Stimulated activated CD4-positive, alpha-beta T cell treated with anti-CD3 and anti-CD28 coated beads, Interleukin-12 subunit alpha, Interleukin-12 subunit beta, amount 100 ng/mL, for 4 hours (primary cell): ENCODE results near the gene ITGA2B.
"Not testable (repeated sequence)": the region's sequence is repeated elsewhere in the genome, so short reads cannot be mapped to it uniquely, and the experiment has no call there.

Experiments
- DNase-seq: peaks from one replicate; pipeline ENCODE4 v3.0.0-alpha.2; 2020

Gene ITGA2B

DNA sequence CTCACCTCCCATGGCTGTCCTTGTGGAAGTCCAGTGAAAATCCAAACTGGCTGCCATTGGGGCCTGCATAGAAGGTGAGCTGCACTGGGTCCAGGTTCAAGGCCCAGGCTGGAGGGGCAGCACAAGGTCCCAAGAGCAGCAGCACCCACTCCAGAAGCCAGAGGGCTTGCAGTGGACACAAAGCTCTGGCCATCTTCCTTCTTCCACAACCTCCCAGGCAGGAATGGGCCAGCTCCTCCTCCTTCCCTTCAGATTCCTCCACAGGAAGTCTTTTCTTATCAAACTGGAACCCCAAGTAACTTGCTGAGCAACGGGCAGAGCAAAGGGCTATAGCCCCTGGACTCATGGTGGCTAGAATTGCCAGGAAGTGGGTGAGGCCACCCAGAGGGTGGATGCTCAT is at the start of gene ITGA2B:
TSS of gene ITGA2B (minus strand) at position 369 of the 400 bp plus-strand sequence. CDS start at position 193, 176 bp downstream.
- no peak for DNase-seq

DNA sequence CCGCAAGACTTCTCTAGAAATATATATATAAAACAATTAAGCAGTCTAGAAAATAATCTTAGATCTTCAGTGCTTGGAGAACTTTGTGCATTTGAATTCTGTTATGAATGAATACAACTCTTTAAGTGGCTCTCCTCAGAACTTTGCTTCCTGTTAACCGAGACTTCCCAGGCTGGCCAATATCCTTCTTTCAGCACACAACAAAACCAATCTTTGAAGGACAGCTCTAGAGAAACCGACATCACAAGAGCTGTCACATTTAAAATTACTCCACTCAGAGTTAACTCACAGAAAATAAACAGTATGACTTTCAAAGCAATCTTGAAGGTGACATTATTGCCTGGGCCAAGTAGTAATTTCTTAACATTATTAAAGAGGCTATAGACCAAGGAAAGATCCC is 49.7 kb upstream of the ITGA2B start:
- DNase-seq: no peak

DNA sequence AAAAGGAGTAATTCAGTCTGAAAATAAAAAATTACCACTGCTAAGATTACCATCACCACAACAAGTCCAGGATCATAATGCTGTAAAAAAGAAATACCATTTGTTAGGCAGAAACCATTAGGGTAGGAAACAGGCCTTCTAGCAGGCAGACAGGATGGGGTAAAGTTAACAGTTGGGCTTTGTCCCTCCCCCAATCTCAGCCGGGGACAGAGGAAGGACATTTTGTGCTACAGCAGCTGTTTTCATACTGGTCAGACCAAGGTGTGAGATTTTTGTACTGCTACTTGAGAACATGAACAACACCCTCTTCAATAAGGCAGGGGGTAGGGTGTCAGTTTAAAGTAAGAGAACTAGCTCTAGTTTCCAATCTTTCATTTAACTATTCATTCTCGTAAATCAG is 49.2 kb upstream of the ITGA2B start:
- no peak for DNase-seq

DNA sequence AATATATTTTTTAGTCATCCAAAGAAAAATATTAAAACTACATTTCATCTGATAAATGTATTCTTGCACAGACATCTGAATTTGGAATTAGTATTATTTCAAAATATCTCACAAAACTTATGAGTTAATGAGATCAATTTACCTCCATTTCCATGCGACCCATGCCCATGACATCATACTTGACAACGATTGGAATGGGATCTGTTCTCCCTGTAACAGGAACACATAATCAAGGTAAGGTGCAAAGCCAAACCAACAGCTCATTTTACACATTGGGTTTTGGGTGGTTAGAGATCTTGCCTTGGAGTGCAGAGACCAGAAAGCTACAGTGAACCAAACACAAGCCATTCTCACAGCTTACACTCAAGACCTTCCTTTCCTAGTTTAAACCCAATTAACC is 46.9 kb upstream of the ITGA2B start:
- no peak for DNase-seq

DNA sequence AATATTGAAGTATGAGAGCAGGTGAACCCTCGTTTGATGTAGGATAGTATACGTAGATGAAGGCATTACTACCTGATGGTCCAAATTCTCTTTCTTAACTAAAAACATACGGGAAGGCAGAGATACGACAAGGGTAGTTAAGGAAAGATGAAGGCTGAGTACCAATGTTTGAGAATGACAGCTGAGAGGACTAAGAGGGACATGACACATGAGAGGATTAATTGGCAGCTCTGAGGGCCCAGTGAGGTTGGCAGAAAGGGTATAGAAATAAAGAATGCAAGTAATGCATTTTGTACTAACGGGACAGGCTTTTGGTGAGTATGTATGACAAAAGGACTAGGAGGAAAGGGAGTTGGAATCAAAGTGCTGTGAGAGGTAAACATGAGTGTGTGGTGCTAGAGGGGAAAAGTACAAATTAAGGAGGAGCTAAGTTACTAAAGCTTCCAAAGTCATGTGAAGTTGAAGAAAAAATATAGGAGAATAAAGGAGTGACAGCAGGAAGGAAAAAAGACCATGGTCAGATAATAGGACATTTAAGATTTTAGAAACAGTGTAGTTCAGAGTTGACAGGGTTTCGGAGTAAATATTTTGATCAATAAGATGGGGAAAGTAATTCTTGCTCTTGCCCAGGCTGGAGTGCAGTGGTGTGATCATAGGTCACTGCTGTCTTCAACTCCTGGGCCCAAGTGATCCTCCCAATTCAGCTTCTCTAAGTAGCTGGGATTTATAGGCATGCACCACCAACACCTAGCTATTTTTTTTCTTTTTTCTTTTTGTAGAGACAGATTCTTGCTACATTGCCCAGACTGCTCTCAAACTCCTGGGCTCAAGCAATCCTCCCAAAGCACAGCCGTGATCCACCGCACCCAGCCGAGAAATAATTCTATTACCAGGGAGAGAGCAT is 43.1 kb upstream of the ITGA2B start:
- no peak for DNase-seq

DNA sequence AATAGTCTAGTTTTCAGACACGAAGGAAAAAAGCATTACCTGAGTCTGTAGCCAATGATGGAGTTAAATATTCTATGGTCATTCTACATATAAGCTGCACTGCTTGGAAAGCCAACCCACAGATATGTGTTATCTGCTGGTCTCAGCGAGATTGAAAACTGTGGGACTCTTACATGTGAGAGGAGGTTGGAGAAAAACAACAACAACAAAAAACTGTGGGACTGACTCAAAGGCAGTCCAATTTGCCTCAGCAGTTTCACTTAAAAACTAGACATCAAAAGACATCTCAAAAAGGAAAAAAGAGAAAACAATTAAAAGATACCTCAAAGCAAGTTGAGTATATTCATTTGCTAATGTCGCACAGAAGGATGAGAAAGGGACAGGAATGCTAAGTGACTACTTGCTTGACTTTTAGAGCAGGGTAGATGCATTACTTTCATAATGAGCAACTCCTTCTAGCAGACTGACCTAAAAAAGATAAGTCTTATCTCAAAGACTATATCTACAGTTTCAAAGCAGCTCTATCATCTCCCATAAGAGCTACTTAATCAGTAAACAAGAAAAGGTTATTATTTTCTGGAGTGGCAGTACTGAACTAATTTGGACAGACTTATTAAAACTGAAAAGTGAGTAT is 35.5 kb upstream of the ITGA2B start:
- no peak for DNase-seq

DNA sequence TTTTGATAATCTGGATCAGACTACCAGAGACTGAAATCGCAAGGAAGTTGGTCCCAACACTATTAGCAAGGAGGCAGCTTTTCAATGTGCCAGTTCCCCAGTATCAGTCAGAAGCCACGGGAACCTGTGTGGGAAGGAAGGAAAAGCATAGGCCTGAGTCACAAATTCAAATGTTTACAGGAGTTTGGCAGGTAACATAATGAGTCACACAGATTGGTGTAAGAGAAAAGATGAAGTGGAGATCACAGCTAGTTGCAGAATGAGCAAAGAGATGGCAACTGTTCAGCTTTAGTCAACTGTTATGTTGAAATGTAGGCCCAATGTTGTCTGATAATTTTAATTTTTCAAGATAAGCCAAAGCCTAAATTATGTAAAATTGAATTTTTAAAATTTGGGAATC is 28.1 kb upstream of the ITGA2B start:
- DNase-seq: no peak

DNA sequence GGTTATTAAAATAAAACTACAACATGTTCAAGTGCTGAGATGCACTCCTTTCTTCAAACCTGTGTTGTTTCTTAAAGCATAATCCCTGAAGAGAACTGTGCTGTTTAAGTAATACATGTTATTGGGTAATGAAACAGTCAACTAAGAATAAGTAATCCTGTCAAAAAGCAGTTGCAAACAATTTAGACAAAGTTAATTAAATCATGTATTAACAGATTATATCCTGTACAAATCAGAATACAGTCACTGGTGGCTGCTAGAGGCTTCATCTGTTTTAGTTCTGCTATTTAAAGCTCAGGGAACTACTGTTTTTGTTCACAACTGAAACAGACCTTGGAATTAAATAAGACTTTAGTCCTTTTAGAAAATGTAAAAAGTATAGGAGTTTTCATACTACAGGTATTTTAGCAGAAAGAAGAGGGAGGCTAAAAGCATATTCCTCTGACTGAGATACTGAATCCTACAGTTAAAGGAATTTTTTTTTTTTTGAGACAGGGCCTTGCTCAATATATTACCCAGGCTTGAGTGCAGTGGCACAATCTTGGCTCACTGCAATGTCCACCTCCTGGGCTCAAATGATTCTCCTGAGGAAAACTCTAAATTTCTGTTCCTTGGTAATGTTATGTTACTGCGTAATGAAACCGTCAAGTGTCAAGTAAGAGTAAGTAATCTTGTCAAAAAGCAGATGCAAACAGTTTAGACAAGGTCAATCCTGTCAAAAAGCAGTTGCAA is 27.3 kb upstream of the ITGA2B start:
- no peak for DNase-seq

DNA sequence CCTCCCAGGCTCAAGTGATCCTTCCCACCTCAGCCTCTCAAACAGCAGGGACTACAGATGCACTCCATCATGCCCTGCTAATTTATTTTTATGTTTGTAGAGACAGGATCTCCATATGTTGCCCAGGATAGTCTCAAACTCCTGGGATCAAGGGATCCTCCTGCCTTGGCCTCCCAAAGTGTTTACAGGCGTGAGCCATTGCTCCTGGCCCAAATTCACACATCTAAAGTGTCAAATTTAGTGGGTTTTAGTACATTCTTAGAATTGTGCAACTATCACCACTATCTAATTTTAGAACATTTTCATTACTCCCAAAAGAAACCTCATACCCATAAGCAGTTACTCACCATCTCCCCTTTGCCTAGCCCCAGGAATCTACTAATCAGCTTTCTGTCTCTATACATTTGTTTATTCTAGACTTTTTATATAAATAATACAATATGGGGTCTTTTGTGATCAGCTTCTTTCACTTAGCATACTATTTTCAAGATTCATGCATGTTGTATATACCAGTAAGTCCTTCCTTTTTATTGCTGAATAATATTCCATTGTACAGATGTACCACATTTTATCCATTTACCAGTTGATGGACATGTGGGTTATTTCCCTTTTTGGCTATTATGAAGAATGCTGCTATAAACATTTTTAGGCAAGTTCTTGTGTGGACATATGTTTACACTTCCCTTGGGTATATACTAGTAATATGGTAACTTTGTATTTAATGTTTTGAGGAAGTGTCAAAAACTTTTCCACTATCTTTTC is 25.1 kb upstream of the ITGA2B start:
- DNase-seq: no peak

DNA sequence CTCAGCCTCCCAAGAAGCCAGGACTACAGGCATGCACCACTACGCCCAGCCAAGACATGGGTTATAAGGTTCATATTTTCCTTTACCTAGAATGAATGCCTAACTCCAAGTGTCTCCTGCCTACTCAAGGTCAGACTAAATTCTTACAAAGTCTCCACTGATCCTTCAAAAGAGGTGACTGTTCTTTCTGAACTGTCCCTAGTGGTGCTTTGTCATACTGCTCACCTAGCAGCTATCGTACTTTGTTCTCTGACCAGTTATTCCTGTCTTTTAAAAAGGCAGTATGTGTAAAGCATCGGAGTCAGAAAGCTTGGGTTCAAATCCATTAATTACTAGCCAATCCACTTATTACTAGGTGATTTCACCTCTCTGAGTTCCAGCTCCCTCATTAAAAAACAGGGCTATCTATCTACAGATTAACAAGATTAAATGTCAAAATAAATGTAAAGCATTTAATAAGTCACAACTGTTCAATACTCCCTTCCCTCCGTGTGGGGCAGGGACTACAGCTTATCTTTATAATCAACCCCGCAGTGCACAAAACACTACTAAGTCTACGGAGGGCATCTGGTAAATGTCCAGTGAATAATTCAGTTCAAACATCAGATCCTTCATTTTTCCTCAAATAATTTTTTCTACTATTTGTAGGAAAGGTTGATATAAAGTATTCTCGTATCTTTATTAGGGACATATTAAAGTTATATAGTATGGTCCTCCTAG is 20.0 kb upstream of the ITGA2B start:
- DNase-seq: no peak

DNA sequence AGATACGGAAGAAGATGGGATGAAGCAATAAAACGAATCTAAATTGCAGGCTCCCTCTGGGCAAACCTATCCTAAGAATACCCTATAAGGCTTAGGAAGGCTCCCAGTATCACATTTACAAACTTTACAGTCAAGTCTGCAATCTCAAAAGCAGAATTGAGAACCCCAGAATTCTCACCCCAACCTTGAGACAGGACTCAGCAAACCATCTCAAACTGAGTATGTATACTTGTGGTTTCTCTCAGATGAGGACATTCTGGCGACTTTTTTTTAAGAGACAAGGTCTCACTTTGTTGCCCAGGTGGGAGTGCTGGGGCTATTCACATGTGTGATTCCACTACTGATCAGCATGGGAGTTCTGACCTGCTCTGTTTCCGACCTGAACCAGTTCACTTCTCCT is 19.3 kb upstream of the ITGA2B start:
- DNase-seq: no peak

DNA sequence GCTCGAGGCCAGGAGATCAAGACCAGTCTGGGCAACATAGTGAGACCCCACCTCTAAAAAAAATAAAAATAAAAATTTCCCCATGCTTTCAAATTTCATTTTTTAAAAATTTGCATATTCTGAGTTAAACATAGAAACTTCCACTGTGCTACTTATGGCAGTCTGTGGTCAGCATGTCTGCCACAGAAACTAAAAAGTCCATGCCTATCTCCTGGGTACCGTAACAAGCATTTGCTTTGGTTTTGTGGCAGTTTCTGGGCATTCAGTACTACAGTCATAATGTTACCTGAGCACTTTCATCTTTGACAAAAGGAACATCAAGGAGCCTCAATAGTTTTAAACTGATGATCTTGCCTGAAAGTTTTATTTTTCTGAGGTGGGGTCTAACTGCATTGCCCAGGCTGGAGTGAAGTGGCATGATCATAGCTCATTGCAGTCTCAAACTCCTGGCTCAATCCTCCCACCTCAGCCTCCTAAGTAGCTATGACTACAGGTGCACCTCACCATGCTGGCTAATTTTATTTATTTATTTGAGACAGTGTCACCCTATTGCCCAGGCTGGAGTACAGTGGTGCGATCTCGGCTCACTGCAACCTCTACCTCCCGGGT is 13.2 kb upstream of the ITGA2B start:
- no peak for DNase-seq

DNA sequence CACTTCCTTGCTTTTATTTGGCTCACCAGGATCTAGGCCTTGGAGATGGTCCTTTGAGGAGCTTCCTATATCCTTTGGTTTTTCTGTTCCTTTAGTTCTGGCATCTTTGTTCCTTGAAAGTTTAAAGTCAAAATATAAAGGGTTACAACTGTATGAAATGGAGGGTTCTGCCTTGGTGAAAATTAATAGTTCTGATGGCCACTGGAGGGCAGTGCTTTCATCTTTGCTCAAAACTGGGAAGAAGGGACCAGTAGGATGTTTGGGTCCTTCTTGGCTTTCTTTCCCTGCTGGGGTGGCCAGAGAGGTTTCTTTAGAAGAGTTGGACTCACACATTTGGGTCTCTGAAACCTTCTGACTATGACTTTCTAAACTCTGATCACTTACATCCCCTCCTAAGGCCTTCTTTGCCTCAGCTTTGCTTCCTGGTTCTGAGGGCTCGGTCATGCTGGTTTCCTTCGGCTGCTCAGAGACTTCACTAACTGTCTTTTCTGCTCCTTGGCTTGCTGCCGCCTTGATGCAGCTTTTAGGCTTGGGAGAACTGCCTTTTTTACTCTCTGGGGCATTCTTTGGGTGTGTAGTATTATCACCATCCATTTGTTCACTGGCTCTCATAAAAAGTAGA is 10.9 kb upstream of the ITGA2B start:
- no peak for DNase-seq

DNA sequence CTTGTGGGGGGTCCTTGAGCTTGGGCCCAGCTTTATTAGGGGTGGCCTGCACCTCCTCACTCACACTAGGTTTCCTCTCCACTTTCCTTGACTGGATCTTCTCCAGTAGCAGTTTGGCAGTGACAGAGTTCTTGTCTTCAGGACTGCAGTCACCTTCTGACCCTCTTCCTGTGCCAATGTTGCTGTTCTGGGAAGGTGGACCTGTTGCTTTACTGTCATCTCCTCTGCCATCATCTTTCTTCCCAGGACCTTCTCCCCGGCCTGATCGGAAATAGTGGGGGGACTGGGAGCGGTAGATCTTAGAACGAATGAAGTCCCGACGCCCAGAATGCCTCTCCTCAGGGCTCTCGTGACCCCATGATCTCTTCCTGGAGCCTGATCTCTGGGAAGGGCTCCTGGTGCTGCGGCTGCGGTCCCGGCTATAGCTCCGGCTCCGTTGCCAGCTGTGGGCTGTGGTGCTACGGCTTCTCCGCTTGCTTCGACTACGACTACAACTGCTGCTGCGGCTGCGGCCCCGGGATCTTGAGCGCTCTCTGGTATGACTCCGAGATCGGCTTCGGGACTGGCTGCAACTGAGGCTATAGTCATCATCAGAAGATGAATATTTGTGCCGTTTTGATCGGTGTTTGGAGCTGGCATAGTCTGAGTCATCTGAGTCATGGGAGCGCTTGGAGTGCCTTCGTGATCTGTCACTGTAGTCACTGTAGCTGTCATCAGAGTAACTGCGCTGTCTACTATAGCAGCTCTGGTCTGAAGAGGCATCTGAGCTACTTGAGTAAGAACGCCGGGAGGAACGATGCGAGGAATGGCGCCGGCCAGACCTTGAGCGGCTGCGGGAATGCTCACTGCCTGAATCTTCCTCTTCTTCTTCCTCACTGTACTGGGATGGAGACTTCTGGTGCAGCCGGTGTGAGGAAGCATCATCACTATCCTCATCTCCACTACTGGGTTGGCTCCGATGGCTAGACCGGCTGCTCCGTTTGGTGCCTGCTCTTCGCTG is 9.5 kb upstream of the ITGA2B start:
- DNase-seq: no peak

DNA sequence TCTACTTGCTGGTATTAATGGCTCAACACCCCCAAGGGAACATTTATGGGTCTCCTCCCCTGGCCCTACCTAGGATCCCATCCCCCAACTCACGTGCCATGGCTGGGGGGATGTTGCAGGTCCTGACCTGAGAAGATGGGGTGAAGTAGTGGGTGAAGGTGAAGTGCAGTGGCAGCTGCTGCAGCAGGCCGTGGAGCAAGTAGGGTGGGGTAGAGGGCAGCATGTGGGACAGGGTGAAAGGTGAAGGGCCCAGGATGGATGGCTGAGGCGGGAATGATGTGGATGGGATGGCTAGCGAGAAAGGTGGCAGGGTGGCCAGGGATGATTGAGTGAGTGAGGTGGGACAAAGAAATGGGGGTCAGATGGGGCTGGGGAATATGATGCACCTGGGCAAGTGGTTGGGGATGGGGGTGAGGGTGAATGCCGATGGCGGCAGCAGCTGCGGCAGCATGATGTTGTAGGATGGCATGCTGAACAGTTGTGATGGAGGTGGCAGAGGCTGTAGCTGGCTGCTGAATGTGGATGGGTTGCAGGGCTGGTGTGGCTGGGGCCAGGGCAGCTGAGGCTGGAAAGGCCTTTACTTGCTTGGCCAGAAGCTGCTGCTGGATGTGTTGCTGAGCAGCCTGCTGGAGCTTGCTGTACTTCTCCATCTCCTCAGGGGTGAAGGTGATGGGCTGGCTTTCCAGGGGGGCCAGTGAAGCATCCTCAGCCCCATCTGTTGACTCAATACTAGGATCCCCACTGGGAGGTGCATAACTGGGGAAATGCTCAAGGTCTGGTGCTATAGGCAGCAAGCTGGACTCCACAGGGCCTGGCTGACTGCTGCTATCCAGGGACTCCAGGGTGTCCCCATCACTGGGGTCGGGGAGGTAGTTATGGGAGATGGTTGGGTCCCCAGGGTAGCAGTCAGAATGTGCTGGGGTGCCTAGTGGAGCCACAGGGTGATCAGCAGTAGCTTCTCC is 8.3 kb upstream of the ITGA2B start:
- no peak for DNase-seq

DNA sequence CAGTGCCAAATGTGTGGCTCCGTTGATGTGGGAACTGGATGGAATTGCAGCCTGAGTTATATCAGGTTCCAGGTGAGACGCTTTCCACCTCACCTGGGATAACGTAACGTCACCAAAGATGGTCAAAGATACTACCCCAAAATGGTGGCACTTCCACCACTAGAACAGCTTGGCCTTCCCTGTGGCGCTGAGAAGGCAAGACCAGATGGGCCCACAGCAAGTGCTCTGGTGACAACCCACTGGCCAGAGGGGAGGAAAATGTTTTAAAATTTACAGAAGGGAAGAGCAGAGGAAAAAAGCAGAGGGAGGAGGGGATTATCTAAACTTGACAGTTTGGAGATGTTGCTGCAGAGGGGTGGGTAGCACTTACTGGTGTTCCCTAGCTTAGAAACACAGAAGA is 7.5 kb upstream of the ITGA2B start:
- no peak for DNase-seq

DNA sequence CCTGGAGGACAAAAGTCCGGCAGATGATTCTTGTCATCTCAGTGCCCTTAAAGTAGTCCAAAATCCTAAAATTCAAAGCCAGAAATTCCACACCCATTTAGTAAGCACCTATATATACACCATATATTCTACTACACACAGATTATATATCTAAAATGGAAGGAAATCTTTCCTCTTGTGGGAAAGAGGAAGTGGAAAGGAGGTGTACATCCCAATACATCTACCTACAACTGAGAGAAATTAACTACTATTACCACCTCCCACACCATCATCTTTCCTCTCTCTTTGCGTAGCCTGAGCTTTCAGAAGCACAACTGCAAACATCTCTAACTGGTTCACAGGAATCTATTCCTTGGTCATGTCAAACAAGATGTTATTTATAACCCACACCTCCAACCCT is 5.4 kb upstream of the ITGA2B start:
- DNase-seq: no peak

DNA sequence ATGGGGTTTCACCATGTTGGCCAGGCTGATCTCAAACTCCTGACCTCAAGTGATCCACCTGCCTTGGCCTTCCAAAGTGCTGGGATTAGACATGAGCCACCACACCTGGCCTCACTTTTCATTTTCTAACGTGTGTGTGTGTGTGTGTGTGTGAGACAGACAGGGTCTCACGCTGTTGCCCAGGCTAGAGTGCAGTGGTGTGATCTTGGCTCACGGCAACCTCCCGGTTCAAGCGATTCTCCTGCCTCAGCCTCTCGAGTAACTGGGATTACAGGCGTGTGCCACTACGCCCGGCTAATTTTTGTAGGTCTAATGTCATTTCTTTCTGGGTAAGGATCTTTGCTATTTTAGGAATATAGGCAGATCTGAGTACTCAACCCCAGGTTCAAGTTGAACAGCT is 4.7 kb upstream of the ITGA2B start:
- not testable (repeated sequence) for DNase-seq
